ENCODE measurements around the gene ASPHD1. TPM values are rescaled to one million over a fixed set of nuclear protein-coding genes. Genes with fewer than 3 reads are reported as not detected.
"Not testable (repeated sequence)": the region's sequence is repeated elsewhere in the genome, so short reads cannot be mapped to it uniquely, and the experiment has no call there.

ASPHD1 gene
- total RNA-seq, 4 donors from 2014 or later = 0.42 TPM; not detected in 3

DNA sequence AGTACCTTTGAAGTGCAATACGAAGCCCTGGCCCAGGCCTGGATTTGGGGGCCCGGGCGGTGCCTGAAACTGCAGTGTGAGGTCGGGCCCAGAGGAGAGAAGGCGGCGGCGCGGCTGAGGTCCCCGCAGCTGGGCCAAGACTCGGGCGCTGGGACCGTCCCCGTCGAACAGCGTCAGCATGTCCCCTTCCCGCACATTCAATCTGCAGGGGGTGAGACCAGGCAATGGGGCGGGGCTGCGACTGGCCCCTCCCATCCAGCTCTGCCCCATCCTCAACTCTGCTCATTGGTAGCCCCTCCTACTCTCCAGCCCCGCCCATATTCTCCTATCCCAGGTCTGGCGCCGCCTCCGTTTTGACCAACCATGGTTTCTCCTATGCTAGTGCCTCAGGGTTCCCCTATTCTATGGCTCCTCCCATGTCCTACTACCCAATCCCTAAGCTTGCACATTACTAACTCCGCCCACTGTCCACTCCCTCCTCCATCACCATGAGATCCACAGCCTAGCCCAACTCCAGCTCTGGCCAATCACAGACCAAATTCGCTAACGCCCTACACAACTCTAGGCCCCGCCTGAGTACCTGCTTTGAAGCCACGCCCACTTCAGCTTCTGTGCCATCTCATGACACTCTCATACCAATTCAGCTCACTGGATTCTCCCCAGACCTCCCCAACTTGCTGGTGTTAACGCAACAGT, 22.9 kb upstream of the ASPHD1 start:
- Histone ChIP-seq H3K36me3 (no peaks in the 10 kb centered on the region), H3K27me3 (peaks cover 60% of the 10 kb centered on the region), H3K4me1 (peaks cover 0 to 16% (median 0%) of the 10 kb centered on the region in 3 donors), H3K4me3 (peak overlapping the region in 1 of 2 donors; percentile 25), H3K27ac (no peak overlapping the region), H3K9me3 (no peaks in the 10 kb centered on the region)
- no peak for ATAC-seq
- 0 to 11% methylated on average over 7 to 12 of the region's 28 CpGs for WGBS, 2 donors (ENCODE audit: low coverage in 1 of 2)
- TF ChIP-seq POLR2A (IDR thresholded peaks at IDR 0.05) = no peak
- TF ChIP-seq EP300 (IDR thresholded peaks at IDR 0.05) = no peak
- TF ChIP-seq, protein P1, sequence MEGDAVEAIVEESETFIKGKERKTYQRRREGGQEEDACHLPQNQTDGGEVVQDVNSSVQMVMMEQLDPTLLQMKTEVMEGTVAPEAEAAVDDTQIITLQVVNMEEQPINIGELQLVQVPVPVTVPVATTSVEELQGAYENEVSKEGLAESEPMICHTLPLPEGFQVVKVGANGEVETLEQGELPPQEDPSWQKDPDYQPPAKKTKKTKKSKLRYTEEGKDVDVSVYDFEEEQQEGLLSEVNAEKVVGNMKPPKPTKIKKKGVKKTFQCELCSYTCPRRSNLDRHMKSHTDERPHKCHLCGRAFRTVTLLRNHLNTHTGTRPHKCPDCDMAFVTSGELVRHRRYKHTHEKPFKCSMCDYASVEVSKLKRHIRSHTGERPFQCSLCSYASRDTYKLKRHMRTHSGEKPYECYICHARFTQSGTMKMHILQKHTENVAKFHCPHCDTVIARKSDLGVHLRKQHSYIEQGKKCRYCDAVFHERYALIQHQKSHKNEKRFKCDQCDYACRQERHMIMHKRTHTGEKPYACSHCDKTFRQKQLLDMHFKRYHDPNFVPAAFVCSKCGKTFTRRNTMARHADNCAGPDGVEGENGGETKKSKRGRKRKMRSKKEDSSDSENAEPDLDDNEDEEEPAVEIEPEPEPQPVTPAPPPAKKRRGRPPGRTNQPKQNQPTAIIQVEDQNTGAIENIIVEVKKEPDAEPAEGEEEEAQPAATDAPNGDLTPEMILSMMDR (IDR thresholded peaks at IDR 0.05) = no peak
- TF ChIP-seq POLR2AphosphoS5 (IDR thresholded peaks at IDR 0.05) = no peak

DNA sequence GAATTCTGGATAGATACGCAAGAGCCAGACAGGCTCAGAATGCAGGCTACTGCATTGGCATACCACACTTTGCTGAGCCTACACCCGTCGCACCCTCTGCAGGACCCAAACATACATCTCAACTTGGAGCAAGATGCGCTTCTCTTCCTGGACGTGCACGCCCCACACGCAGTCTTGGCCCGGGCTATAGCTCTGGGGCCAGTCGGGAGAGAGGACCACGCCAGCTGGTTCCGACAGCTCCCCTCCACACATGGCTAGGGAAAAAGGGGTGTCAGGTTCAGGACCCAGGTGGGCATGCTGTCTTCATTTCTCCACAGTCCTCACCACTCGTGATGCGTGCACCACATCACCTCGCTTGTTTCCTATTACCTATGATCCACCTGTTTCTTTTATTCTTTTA, 22.1 kb upstream of the ASPHD1 start:
- Histone ChIP-seq H3K4me1 (peaks cover 0 to 16% (median 0%) of the 10 kb centered on the region in 3 donors), H3K9me3 (no peaks in the 10 kb centered on the region), H3K4me3 (no peak overlapping the region), H3K27me3 (peaks cover 60% of the 10 kb centered on the region), H3K36me3 (no peaks in the 10 kb centered on the region), H3K27ac (no peak overlapping the region)
- WGBS, 2 donors (ENCODE audit: low coverage in 1 of 2) = 77 to 86% methylated on average over 3 to 10 of the region's 14 CpGs
- TF ChIP-seq, protein P1 (IDR thresholded peaks at IDR 0.05) = no peak
- ATAC-seq = no peak

DNA sequence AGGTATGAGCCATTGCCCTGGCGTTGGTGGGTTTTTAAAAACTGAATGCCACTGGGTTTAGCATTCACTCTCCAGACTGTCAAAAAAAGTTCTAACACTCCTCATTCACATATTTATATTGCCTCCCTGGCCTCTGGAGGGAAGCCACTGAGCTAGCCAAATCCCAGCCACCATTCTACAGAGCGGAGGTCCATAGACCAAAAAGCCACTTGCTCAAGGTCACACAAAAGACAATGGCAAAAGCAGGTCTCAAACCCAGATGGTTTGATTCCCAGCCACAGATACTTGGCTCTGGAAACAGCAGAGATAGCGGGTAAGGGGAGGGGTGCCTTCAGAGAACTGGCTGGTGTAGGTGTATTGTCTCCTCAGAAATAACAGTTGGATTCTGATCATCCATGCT, 19.2 kb upstream of the ASPHD1 start:
- Histone ChIP-seq H3K27ac (no peak overlapping the region), H3K27me3 (peaks cover 53% of the 10 kb centered on the region), H3K36me3 (no peaks in the 10 kb centered on the region), H3K9me3 (no peaks in the 10 kb centered on the region), H3K4me1 (peaks cover 0 to 16% (median 0%) of the 10 kb centered on the region in 3 donors), H3K4me3 (no peak overlapping the region)
- WGBS, 2 donors (ENCODE audit: low coverage in 1 of 2) = 56 to 78% methylated on average over 1 to 2 of the region's 3 CpGs
- ATAC-seq = no peak
- TF ChIP-seq, protein P1 (IDR thresholded peaks at IDR 0.05) = no peak
- no peak for TF ChIP-seq POLR2A (IDR thresholded peaks at IDR 0.05)
- TF ChIP-seq EP300 (IDR thresholded peaks at IDR 0.05) = no peak
- no peak for TF ChIP-seq POLR2AphosphoS5 (IDR thresholded peaks at IDR 0.05)

DNA sequence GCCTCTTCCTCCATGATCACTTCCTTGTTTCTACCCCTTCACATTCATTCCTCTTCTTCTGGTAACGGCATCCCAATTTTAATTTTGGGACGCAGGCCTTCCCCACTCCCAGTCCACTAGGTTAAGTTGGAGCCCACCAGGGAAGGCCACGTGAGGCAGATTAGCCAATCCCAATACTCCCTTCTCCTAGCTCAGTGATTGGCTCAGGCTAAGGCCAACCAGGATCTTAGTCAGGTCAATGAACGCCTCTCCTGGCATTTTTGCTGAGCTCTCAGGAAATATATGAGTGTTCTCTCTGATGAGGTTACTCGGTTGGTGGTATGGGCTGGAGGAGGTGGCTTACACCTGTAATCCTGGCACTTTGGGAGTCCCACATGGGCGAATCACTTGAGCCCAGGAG, 16.3 kb upstream of the ASPHD1 start:
- 69 to 87% methylated on average over 3 to 4 of the region's 6 CpGs for WGBS, 2 donors (ENCODE audit: low coverage in 1 of 2)
- Histone ChIP-seq H3K9me3 (no peaks in the 10 kb centered on the region), H3K27ac (no peak overlapping the region), H3K36me3 (no peaks in the 10 kb centered on the region), H3K4me1 (no peaks in the 10 kb centered on the region), H3K4me3 (no peak overlapping the region), H3K27me3 (peaks cover 28% of the 10 kb centered on the region)
- TF ChIP-seq, protein P1 (IDR thresholded peaks at IDR 0.05) = no peak
- TF ChIP-seq POLR2A (IDR thresholded peaks at IDR 0.05) = no peak
- ATAC-seq = no peak

DNA sequence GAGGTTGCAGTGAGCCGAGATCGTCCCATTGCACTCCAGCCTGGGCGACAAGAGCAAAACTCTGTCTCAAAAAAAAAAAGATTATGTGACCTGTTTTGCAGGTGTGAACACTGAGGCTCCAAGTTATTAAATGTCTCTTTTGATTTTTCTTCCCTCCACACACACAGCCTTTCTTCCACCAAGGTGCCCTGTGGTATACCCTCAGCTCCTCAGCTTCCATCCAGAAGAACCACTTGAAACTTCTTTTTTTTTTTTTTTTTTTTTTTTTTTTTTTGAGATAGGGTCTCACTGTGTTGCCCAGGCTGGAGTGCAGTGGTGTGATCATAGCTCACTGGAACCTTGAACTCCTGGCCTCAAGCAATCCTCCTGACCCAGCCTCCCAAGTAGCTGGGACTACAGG, 10.9 kb upstream of the ASPHD1 start:
- whole genome bisulfite sequencing, 2 donors (ENCODE audit: low coverage in 1 of 2) = 98% methylated on average over 3 of the region's 3 CpGs; no CpG with 5 or more reads in 1 of the 2 donors
- not testable (repeated sequence) for H3K4me3 ChIP-seq, H3K36me3 ChIP-seq, H3K9me3 ChIP-seq, H3K4me1 ChIP-seq, H3K27ac ChIP-seq, ATAC-seq
- peaks cover 10% of the 10 kb centered on the region for H3K27me3 ChIP-seq
